HG03135 (cell line): ENCODE measurements around the gene PLIN3.
"Not testable (repeated sequence)": the region's sequence is repeated elsewhere in the genome, so short reads cannot be mapped to it uniquely, and the experiment has no call there.

Experiments
- ATAC-seq: cut with Tn5 transposase; IDR thresholded peaks from one replicate; pipeline ENCODE4 v1.9.1; 2021; ENCODE audit warnings: mild to moderate bottlenecking, moderate library complexity; ENCODE audit not compliant: unreplicated experiment

The PLIN3 gene

GRCh38 chr19:4867534-4868285 is at the start of gene PLIN3:
Gene PLIN3 (minus strand): TSS chr19:4867667. CDS start chr19:4861394, 6,273 bp downstream.
- ATAC-seq = peak; percentile 73

GRCh38 chr19:4916292-4917082 is 49.0 kb upstream of the PLIN3 start:
- no peak for ATAC-seq

- no peak for ATAC-seq
Observed at GRCh38 chr19:4914736-4915501, 47.5 kb upstream of the PLIN3 start.

DNA sequence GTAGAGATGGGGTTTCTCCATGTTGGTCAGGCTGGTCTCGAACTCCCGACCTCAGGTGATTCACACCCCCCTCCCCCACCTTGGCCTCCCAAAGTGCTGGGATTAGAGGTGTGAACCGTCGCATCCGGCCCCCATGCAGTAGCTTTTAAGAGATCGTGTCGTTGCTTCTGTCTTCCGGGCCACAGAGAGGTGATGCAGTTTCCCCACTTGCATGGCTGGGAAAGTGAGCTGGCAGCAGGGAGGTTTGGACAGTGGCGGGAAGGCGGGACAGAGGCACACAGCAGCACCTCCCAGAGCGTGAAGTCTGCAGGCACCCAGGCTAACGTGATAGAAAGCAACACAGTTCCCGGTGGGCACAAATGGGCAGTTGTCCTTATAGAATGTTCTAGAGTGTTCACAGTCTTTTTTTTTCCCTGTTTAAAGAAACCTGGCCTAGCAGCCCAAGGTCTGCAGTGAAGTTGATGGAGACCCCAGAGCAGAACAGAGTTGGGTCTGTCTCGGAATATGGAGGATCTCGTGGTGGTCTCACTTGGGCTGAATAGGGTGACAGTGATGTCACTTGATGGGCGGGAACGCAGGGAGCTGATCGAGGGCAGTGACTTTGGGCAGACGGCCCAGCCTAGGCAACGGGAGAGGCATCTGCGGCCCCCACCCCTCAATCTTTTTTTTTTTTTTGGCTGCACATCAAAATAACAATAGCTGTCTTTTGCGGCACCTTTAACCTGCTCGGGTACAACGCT is 46.7 kb upstream of the PLIN3 start:
- ATAC-seq = no peak

DNA sequence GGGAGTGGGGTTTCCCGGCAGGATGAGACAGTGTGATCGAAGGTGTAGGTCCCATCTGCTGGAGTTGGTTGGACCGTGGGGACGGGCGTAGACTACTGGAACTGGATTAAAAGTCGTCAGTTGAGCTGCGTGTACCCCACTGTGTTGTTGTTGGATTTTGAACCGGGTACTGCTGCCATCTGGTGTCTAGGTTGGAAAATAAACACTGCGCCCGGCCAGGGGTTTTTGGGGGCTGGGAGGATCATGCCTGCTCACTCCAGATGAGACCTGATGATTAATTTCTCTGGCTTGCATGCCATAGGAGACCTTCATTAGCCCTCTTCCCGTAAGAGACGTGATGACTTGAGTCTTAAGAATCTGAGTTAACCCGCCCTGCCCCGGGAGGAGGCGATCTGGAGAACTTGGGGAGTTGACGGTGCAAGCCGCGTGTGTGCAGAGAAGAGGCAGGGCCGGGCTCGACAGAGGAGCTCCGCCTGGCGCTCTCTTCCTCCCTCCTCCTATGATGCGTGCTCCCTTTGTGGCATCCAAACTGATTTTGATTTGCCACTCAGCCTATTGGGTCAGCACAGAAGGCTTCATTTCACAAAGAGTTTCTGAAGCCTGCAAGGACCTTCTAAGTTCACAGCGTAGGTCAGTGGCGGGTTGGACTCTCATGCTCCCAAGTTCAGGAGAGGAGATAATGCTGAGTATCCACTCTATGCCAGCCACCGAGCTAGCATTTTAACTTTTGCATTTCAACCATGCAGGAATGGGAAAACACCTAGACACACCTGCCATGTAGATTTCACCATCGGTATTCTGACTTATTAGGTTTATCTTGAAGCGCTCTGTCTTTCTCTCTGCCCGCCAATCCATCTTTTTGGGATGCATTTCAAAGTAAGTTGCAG is 44.6 kb upstream of the PLIN3 start:
- ATAC-seq = no peak

DNA sequence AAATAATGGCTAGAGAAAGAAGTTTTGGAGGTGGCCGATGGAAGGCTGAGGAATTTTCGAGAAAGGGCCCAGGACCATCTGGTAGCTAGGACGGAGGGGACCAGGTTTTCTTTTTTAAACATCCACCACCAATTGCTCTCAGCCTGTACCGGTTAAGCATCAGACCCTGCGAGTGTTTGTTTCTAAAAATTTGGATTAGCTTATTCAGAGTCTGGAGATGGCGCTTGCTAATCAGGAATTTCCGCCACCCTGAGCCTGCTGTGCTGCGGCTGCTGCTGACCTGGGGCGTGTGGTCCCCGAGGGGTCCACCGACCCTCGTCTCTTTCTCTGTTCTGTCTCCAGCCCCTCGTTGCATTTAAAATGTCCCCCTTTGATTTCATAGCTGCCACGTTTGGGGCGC is 43.8 kb upstream of the PLIN3 start:
- ATAC-seq = no peak

GRCh38 chr19:4910594-4911281 is 43.3 kb upstream of the PLIN3 start:
- no peak for ATAC-seq

GRCh38 chr19:4909897-4910593 is 42.6 kb upstream of the PLIN3 start:
- ATAC-seq = peak; percentile 70

DNA sequence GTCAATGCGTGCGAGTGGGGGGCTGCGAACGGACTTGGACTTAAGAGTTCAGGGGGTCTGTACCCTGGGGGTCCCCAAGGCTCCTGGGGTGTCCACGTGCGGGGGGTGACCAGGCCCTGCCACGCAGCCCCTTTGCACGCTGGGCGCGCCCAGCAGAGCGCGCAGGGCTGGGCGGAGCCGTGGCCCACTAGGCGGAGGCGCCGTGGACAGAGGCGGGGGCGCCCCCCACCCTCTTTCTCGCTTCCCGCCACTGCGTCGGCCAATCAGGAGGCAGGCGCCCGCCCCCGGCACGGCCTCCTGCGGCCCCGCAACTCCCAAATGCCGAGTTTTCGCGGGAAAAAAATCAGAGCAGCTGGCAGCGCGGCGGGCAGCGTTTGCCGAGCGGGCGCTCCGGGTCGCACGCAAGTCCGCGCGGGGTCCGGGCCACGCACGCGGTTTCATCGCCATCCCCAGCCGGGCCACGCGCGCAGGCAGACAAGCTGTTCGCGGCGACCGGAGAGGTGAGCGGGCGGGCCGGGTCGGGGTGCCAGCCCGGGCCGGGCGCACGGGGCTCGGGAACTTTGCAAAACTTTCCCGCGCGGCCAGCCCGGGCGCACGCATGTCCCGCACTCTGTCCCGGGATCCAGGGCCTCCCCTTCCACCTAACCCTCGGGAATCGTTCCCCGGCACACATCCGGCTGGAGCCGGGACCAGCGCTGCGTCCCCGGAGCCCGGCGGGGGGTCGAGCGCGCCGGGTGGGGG is 41.9 kb upstream of the PLIN3 start, which contains the start of gene UHRF1:
TSS of gene UHRF1 (plus strand) at position 346 of the 741 bp plus-strand sequence. CDS start 1,385 bp downstream, outside the sequence.
- ATAC-seq = peak; percentile 13

GRCh38 chr19:4908781-4909155 is 41.3 kb upstream of the PLIN3 start:
- ATAC-seq = no peak

- no peak for ATAC-seq
Observed at GRCh38 chr19:4908360-4908759, 40.9 kb upstream of the PLIN3 start.

DNA sequence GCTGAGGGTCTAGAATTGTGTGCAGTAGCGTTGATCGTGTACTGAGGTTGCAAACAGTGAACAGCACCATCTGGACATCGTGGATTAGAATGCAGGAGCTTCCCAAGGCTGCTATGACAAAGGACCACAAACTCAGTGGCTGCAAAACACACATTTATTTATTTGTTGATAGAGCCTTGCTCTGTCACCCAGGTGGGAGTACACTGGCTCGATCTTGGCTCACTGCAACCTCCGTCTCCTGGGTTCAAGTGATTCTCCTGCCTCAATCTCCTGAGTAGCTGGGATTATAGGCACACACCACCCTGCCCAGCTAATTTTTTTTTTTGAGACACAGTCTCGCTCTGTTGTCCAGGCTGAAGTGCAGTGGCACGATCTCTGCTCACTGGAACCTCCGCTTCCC is 39.5 kb upstream of the PLIN3 start:
- ATAC-seq = no peak

GRCh38 chr19:4904481-4904880 is 37.0 kb upstream of the PLIN3 start:
- ATAC-seq = no peak

GRCh38 chr19:4902796-4903195 is 35.3 kb upstream of the PLIN3 start, which contains the start of gene ARRDC5:
Gene ARRDC5 (minus strand): TSS chr19:4902896. CDS start chr19:4902825, 71 bp downstream.
- no peak for ATAC-seq

GRCh38 chr19:4900879-4901278 is 33.4 kb upstream of the PLIN3 start:
- not testable (repeated sequence) for ATAC-seq

DNA sequence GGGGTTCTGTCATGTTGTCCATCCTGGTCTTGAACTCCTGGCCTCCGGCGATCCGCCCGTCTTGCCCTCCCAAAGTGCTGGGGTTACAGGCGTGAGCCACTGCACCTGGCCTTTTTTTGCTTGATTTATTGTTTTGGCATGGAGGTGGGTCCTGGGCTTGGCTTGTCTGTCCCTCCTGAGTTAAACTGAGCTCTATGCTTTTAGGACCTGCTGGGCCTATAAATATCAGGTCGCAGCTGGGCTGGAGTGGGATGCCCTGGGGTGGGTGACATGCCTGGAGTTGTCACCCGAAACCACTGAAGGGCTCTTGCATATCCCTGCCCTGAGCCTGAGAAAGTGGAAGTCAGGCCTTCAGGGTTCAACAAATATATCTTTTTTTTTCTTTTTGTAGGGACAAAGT is 29.7 kb upstream of the PLIN3 start:
- ATAC-seq = no peak

- ATAC-seq = no peak
Observed at GRCh38 chr19:4896372-4896771, 28.9 kb upstream of the PLIN3 start.

DNA sequence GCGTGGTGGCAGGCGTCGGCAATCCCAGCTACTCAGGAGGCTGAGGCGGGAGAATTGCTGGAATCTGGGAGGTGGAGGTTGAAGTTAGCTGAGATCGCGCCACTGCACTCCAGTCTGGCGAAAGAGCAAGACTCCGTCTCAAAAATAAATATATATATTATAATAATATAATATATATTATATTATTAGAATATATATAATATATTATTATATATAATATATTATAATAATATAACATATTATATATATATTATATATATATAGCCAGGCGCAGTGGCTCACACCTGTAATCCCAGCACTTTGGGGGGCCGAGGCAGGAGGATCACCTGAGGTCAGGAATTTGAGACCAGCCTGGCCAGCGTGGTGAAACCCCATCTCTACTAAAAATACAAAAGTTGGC is 25.5 kb upstream of the PLIN3 start:
- ATAC-seq = not testable (repeated sequence)
